HEK293T (cell line): ENCODE results near the gene LAMTOR4.

Source experiments
- ARNT ChIP-seq: fragments of 450-650 bp; IDR thresholded peaks from 2 replicates; pipeline ENCODE4 v1.6.1; 2017; ENCODE audit warnings: mild to moderate bottlenecking
- BHLHE40 ChIP-seq: fragments of 450-650 bp; IDR thresholded peaks from 2 replicates; pipeline ENCODE4 v1.6.1; 2016; ENCODE audit warnings: mild to moderate bottlenecking, moderate library complexity, borderline replicate concordance
- ELF4 ChIP-seq: fragments of 450-650 bp; IDR thresholded peaks from 2 replicates; pipeline ENCODE4 v1.6.1; 2017; ENCODE audit warnings: antibody characterized with exemption
- FOXA1 ChIP-seq: fragments of 450-650 bp; IDR thresholded peaks from 2 replicates; pipeline ENCODE4 v1.6.1; 2016; ENCODE audit warnings: mild to moderate bottlenecking
- FOXK2 ChIP-seq: fragments of 450-650 bp; IDR thresholded peaks from 2 replicates; pipeline ENCODE4 v1.6.1; 2016; ENCODE audit warnings: mild to moderate bottlenecking
- FOXM1 ChIP-seq: fragments of 450-650 bp; IDR thresholded peaks from 2 replicates; pipeline ENCODE4 v1.6.1; 2017; ENCODE audit warnings: mild to moderate bottlenecking, borderline replicate concordance
- HDGF ChIP-seq: fragments of 450-650 bp; IDR thresholded peaks from 2 replicates; pipeline ENCODE4 v1.6.1; 2017; ENCODE audit warnings: antibody characterized with exemption, borderline replicate concordance
- L3MBTL2 ChIP-seq: fragments of 450-650 bp; conservative IDR thresholded peaks from 2 replicates; pipeline ENCODE4 v1.6.1; 2016; ENCODE audit warnings: mild to moderate bottlenecking
- NFRKB ChIP-seq: fragments of 450-650 bp; IDR thresholded peaks from 2 replicates; pipeline ENCODE4 v1.6.1; 2016; ENCODE audit warnings: mild to moderate bottlenecking, moderate library complexity
- PKNOX1 ChIP-seq: fragments of 450-650 bp; IDR thresholded peaks from 2 replicates; pipeline ENCODE4 v1.6.1; 2016
- SUZ12 ChIP-seq: fragments of 450-650 bp; IDR thresholded peaks from 2 replicates; pipeline ENCODE4 v1.6.1; 2016; ENCODE audit warnings: mild to moderate bottlenecking
- TARDBP ChIP-seq: fragments of 450-650 bp; IDR thresholded peaks from 2 replicates; pipeline ENCODE4 v1.6.1; 2016
- ZNF384 ChIP-seq: fragments of 450-650 bp; IDR thresholded peaks from 2 replicates; pipeline ENCODE4 v1.6.1; 2016

GRCh38 chr7:100107125-100107737 is 41.5 kb upstream of the LAMTOR4 start:
- TF ChIP-seq NFRKB (no peak), SUZ12 (no peak), BHLHE40 (no peak), HDGF (no peak), ZNF384 (no peak), TARDBP (no peak), ARNT (no peak), FOXM1 (no peak), FOXK2 (no peak), L3MBTL2 (no peak), FOXA1 (no peak), PKNOX1 (no peak), ELF4 (no peak)
